AG20443 (cell line): ENCODE results near the gene TOX4.
"Not testable (repeated sequence)": the region's sequence is repeated elsewhere in the genome, so short reads cannot be mapped to it uniquely, and the experiment has no call there.

Experiments
- DNase-seq: peaks from one replicate; pipeline ENCODE4 v3.0.0; 2012; ENCODE audit warnings: low spot score, mixed read lengths

The TOX4 gene

DNA sequence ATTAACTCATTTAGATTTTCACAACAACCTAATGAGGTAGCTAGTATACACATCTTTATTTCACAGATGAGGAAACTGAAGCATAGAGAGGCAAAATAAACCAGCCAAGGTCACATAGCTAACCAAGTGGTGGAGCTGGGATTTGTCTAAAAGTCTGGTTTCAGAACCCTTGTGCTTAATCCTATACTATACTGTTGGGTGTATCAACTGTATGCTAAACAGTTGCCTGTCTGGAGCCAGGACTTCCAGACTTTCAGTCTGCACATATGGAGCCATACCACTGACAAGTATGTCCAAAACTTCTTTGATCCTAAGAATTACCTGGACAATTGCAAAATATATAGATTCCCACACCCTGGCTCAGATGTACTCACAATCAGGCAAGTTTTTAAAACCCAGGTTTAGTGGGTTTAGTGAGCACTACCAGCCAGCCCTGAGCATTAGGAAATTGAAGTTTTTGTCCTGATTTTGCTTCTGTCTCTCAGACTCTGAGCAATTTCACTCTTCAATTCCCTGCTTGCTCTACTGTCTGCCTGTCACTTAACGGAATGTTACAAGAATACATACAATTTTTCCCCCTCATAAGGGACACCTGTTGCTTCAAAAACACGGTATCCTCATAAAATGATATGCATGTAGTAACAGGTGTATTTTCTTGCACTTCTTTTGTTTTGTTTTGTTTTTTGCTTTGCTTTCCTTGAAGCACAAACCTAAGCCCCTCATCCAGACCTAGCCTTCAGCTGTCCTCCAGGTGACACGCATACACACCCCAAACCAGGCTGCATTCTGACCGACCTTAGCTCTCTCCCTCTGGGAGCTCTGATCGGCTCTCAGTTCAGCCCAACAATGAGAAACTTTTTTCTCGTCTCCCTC lies 58.8 kb downstream of the TOX4 start:
- no peak for DNase-seq

DNA sequence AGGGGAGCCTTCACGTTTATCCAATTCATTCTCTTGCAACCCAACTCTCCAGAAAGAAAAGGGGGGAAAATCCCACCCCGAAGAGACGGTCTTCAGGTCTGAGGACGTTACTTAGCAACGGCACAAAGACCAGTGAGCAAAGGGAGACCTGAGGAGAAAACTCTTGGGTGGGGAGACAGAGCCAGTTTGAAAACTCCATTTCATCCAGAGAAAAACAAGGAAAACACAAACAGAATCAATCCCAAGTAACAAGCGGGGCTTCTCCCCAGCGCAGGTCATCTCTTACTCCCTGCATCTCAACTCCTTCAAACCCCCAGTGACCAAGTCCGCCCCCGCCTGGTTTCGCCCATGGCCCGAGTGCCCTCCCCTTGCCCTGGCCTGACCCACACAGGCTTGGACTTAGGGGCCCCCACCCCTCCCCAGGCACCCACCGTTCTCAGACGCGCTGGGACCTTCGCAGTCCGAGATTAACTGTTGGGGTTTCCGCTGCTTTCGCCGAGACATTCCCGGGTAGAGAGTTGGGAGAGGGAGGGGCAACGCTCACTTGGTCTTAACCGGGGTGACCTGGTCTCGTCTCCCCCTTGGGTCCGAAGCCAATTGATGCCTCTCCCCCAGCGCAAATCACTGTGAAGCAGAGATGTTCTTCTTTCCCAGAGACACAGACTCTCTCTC lies 59.6 kb downstream of the TOX4 start:
- DNase-seq: no peak

DNA sequence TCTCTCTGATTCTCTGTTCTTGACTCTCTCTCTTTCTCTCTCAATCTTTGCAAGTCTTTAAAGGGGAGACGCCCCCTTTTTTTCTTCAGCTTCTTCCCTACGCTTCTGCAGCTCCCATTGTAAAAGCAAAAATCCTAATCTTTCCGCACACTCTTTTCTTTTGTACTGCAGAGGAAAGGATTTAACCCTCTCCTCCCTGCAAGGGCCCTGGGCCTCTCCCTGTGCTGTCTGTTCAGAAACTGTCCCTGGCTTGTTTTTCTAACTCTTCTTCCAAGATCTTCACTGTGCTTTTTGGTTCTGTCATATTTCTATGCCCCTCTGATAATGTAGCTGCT lies 60.1 kb downstream of the TOX4 start:
- no peak for DNase-seq

DNA sequence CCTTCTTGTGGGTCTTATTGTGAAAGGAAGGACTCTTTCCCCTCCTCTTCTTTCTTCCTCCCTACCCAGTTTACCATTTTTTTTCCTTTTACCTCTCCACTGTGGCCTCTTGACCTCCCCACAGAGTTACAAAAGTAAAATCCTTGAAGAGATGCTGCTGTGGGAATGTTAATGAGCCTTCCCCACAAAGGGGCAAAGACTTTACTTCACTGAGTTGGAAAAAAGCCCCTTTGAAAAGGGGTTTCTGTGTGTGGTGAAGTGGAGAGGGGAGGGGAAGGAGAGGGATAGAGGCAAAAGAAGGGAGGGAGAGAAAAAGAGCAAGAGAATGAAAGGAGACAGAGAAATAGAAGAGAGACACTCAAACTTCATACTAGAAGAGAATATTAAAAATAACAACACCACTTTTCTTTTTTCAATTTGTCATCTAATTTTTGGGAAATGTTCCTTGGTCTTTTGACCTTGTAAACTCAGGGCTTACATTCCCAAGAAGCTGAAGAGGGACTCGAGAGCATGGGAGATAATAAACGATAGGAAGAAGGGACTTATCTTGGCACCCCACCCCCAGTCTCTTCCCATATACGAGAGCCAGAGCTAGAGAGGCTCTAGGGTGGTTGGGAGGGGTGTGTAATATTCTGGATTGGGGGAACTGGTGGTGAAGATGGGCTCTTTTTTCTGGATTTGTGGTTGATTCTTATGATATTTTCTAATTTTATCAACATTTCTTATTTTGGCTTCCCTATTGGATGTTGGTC lies 62.4 kb downstream of the TOX4 start:
- no peak for DNase-seq

DNA sequence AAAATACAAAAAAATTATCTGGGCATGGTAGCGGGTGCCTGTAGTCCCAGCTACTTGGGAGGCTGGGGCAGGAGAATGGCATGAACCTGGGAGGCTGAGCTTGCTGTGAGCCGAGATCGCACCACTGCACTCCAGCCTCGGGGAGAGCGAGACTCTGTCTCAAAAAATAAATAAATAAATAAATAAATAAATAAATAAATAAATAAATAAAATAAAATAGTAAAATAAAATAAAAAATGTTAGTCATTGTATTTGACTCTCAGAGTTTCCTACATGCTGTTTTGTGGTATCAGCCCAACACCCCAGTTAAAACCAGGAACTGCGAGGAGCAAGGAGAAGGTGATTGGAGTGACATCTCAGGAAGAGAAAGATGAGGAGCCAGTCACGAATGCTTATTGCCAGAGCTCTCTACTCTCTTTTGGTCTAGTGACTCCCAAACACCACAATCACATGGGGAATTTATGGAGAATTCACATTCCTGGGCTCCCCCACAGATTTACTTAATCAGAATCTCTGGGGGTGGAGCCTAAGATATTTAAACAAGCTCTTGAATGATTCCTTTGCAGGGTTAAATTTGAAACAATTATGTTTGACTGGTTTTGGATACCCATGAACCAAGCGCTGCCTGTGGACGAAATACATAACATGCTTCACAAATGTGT lies 64.5 kb downstream of the TOX4 start:
- no peak for DNase-seq

DNA sequence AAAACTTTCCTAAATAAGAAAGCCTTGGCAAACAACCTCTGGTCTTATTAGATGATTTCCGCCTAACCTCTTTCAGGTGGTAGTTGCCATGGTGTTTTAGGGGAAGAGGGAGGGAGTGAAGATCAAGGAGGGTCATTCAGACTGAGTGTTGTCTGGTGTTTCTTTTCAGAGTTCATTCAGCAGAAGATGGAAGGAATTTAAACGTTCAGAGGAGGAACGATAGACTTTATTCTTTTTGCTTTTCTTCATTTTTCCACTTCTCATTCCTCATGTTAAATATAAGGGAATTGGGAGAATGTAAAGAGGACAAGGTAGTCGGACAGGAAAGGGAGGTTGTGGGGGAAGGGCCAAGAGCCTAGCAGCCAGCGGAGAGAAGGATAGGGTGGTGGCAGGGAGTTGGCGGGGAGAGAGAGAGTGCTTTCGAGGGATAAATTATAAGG lies 66.5 kb downstream of the TOX4 start:
- DNase-seq: no peak

DNA sequence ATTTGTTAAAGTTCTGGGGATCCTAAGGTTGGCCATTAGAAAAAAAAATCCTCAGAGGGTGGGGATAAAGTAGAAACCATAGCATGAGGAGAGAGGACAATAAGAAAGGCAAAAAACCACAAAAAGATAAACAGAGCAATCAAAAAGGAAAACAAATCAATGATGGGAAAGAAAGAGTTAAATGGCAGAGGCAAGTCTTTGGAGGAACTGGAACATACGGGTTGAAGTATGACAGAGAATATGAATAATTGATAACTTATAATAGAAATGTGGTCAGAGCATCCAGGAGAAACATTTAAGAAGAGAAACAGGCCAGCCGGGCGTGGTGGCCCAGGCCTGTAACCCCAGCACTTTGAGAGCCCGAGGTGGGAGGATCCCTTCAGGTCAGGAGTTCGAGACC lies 67.0 kb downstream of the TOX4 start:
- DNase-seq: no peak

DNA sequence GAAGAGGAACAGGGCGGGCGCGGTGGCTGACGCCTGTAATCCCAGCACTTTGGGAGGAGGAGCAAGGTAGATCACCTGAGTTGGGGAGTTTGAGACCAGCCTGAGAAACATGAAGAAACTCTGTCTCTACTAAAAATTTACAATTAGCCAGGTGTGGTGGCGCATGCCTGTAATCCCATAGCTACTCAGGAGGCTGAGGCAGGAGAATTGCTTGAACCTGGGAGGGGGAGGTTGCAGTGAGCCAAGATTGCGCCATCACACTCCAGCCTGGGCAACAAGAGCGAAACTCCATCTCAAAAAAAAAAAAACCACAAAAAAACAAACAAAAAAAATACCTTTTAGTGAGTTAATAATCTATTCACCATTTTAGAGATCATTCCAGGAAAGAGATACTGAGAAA lies 67.6 kb downstream of the TOX4 start:
- DNase-seq: not testable (repeated sequence)
